CD4-positive, alpha-beta T cell treated with Interleukin-17A for 4 hours (primary cell): ENCODE results near the gene LRRC14B.

ENCODE experiments used
- DNase-seq: peaks from one replicate; pipeline ENCODE4 v3.0.0-alpha.2; 2020; ENCODE audit warnings: mixed read lengths

LRRC14B gene

DNA sequence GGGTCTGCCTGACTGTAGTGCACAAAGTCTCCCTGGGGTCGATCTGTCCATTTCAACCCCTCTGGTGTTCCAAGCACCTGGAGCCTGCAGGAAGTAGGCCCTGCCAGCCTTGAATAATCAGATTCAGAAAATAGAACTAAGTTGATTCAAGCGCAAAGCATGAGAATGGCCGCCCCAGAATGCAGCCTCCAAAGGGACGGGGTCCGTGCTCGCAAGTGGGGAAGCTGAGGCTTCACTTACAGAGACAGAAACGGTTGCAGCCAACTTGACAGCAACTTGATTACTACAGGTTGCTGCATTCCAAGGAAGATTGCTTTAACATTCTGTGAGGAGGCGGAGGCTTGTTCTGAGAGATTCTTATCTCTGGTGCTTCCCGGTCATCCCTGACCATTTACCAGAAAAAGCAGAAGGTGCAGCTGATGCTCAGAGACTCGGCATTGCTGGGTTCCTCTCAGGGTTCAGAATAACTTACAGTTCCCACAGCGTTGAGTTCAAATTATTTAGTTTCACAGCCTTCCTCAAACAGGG, 14.9 kb upstream of the LRRC14B start:
- no peak for DNase-seq

- no peak for DNase-seq
Measured at GRCh38 chr5:178110-178509, 13.2 kb upstream of the LRRC14B start.

- no peak for DNase-seq
Measured at GRCh38 chr5:179401-179800, 11.9 kb upstream of the LRRC14B start.

DNA sequence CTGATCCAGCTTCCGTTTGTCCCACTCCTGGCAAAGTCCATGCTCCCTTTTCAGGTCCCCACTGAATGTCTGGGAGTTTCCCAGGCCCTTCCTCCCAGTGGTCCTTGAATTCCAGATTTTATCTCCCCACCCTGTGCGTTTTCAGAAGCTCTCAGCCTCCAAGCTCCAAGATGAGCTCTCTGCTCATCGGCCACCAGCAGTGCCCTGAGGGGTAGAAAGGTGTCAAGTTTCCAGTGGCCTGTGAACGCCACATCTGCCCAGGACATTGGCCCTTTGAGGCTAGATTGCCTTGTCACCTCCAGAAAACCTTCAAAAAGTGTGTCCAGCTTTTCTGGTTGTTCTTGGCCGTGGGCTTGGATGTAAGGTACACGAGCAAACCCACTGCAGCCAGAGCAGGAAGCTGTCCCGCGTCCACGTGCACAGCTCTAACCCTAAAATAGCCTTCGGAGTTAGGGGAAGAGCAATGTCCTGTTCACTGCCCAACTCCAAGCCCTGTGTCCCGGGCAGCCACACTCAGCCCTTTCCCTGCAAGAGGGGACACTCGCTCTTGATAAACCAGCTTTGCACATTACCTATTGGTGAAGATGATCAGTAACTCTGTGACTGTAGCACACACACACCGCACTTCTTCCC, 10.9 kb upstream of the LRRC14B start:
- no peak for DNase-seq

- DNase-seq, result no peak
Measured at GRCh38 chr5:181160-181559, 10.1 kb upstream of the LRRC14B start.

DNA sequence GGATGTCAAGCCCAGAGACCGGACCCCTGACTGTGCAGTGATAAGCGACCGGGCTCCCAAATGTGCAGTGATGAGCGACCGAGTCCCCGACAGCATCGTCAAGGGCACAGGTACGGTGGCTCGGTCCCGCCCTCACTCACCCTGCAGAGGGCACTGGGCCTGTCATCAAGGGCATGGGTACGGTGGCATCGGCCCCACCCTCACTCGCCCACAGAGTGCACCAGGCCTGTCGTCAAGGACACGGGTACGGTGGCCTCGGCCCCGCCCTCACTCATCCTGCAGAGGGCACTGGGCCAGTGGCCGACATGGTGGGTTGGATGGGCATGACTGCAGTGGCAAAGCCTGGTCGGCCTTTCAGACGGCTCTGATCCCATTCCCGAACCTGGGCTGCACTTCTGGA, 9.7 kb upstream of the LRRC14B start:
- DNase-seq, result no peak

GRCh38 chr5:182126-182525, 9.2 kb upstream of the LRRC14B start:
- DNase-seq, result no peak

DNA sequence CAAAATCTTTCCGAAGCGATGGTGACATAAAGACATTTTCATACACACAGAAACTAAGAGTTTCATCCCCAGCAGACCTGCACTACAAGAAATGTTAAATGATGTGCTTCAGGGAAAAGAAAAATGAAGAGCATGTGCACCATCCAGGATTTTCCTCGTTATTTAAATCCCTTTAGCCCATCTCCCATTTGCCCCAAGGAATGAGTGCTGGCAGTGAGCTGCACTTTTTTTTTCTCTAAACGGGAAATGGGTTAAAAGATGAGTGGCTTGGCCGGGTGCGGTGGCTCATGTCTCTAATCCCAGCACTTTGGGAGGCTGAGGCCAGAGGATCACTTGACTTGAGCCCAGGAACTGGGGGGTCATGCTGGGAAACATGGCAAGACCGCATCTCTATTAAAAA, 6.8 kb upstream of the LRRC14B start:
- DNase-seq, result no peak

DNA sequence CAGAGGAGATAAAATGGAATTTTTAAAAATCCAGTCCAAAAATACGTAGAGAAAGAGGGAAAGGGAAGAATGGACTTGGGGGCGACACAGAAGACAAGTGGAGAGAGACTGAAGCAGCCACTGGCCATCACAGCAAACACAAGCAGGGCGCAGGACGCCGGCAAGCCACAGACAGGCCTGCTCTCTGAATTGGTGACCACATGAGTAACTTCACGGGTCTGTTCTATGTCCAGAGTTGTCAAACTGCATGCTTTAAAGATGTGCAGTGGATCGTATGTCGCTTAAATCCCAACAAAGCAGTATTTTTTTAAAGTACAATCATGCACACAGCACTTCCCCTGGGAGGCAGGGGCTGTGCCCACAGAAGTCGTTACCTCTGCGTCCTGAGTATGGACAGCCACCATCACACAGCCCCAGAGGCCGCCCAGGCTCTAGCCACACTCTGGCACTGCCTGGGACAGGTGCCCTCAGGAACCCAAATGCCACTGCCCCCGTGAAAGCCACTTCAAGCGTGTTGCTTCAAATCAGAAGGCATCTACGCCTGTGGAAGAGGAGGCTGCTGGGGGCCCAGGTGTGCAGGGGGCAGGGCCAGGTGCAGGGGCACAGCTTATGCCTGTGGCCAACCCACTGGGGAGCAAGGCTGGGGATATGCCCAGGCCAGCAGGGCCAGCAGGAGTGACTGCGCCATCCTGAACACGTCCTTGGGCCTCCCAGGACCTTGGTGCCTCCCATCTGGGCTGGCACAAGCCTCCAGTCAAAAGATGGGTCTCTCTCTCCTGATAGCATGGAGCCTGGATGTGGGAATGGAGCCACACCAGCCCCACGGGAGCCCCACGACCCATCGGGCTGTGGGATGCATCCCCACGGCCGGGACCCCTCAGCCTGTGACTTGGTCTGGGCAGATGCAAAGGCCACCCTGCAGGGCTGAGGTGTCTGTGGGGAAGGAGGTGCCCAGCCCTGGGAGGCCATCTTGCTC, 5.9 kb upstream of the LRRC14B start:
- no peak for DNase-seq

DNA sequence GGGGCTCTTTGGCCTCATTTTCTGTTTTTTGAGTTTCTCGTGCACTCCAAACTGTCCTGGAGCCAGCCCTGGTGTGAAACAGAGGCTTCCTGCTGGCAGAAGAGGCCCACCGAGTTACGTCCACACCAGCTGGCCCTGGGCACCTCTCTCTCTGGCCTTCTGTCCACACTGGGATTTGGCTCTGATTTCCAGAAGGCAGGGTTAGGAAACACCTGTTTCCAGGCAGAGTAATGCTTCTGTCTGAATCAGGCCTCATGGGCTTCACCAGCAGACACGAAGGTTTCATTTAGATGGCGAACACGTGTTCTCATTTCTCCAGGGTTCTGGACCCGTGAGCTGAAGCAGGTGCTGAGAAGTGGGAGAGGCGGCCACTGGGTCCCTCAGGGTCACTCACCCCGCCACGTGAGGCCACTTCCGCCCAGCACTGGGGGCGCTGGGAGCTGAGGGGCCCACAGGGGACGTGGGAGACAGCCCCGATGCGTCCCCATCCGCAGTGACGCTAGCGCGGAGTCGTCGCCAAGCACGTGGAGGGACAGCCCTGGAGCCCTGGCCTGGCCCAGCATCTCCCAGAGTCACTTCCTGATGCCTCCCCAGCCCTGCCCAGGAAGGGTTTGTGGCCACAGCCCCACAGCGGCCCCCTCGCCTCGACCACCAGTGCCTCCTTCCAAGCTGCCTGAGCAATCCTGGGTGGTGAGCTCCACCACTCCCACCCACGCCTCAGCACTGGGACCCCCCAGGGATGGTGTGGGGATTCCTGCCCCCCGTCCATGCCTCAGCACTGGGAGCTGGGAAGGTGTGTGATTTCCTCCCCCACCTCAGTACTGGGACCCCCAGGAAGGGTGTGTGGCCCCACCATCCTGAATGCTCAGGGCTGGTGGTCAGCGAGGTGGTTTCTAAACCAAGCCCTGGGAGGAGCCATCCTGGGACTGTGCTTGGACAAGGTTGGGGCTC, 4.9 kb upstream of the LRRC14B start:
- no peak for DNase-seq

DNA sequence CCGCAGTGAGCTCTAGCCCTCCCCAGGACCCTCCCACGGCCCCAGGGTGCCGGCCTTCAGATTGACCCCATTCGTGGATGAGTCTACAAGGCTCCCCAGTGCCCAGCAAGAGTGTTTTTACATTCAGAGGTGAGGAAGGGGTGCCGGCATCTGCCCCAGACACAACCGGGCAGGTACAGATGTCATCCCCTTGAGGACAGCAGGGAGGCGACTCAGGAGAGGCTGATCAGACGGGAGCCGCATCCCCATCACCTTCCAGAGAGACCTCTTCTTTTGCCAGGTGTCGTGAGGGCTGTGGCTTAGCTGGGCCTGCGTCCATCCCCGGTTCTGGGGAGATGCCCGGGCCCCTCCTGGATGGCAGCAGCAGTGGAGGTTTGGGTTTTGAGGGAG, 4.3 kb upstream of the LRRC14B start:
- DNase-seq, result no peak

DNA sequence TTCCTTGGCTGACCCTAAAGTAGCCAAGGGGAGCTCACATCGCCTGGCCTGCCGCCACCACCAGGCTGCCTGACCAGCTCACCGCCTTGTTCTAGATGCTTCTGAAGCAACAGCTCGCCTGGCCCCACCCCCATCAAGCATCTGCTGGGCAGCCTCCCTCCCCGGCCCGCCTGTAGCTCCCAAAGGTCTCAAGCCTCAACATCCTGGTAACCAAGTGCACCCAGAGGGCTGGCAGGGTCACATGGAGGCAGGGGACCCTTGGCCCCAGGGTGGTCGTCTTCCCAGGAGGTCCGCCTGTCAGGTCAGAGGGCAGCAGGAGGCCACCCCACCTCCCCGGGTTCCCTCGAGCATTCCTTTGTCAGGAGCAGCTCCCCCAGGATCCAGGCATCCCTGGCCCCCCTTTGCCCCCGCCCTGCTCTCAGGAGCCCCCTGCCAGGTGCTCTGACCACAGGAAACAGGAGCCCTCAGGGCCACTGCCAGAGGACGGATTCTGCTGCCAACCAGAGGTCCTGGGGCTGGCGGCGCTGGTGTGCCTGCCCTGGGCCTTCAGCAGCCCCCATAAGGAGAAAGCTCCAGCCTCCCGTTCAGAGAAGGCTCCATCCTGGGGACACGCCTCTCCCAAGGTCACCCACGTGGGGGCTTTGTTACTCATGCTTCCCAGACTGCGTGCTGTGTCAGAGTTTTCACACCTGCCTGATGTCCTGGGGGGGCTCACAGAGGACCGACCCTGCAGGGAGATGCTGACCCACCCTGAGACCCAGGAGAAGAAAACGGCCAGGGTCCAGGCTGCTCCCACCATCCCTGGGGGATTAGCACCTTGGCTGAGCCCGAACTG, 3.5 kb upstream of the LRRC14B start:
- DNase-seq, result no peak

DNA sequence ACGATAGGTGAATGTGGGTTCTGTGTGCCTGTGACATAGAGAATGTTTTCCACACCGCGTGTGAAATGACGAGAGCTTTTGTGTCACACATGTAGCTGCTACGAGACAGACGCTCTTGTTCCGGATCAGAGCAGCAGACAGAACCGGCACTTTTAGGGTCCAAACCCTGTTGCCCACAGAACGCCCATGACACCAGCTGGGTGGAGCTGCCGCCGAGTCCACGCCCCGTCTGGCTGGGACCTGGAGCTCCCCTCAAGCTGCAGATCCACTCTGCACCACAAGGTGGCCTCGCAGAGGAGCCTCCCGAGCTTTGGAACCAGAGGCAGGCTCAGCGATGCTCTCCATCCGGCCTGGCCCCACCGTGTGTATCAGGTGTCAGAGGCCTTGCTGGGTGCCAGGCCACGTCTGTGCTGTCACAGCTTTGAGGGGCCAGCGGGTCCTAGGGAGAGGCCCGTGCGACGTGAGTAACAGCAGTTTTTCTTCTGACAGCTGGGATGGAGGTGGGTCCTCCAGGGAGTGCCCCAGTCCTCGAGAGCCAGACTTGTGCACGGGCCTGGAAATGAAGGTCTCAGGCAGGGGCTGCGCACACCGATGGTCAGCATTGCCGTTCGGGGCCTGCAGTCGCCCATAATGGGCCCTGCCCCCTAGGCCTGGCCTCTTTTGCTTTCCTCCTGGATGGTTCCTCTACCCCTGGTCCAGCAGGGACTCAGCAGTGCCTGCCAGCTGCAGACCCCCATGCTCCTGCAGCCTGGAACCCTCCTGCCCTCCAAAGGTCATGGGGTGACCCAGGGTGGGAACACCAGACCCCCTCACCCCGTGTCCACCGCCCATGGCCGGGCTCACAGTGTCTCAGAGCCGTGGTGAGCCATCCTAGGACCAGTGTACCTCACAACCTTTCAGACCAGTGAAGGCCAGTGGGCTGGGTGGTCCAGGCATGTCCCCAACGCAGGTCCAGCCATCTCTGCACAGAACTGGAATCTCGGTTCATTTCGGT, 2.5 kb upstream of the LRRC14B start:
- DNase-seq, result peak; percentile 89

DNA sequence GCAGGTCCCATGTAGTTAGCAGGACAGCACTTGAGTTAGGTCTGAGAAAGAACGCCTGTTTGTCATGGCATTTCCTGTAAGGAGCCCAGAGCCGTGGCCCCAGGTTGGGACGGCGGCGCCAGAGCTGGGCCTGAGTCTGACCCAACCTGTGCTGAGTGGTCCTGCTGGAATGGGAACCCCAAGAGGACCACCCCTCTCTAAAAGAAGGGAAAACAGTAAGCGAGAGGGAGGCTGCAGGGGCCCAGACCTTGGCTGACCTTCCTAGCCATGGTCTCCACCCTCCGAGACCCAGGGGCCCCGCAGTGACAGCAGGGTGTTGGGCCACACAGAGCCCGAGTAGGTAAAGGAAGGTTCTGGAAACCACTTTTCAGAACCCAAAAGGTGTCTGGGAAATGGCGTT, 1.8 kb upstream of the LRRC14B start:
- no peak for DNase-seq

DNA sequence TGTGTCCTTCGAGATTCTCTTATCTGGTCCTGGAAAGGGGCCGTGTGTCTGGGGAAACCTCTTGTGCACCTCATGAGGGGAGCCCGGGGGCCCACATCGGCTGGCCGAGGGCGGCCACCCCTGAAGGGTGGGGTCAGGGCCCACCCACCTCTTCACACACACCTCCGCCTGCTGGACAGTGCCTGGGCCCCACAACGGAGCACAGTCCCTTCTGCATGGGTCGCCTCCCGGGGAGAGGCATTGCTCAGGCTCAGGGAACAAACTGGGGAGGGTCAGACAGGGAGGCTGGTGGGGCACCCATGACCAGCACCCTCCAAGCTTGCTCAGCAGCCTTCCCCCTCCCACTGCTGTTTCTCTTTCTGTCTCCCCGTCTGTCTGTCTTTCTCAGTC, 1.3 kb upstream of the LRRC14B start:
- DNase-seq, result no peak

- no peak for DNase-seq
Measured at GRCh38 chr5:190366-191035, 794 bp upstream of the LRRC14B start.

DNA sequence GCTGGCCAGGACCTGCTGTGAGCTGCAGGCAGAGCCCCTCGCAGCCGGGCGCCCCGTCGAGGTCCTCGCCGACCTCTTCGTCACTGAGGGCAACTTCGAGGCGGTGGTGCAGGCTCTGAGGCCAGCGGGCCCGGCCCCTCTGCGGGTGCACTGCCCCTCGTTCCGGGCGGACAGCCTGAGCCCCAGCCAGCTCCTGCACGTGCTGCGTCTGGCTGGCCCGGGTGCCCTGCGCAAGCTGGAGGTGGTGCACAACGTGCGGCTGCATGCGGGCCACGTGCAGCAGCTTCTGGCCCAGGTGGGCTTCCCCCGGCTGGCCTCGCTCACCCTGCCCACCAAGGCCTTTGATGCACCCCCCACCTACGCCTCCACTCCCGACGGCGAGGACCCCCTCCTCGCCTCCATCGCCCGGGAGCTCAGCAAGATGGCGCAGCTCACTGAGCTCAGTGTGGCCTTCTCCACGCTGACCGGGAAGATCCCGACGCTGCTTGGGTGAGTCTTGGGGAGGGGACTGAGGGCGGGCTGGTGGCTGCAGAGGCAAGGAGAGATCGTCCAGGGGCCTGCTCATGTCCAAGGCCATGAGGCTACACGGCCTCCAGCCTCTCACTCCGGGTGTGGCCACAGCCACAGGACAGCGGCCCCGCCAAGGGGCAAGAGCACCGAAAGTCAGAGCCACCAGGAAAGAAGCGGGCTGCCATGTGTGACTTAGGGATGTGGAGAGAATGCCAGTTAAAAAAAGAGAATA, 825 bp downstream of the LRRC14B start:
- no peak for DNase-seq

GRCh38 chr5:192691-192969, 1.3 kb downstream of the LRRC14B start:
- no peak for DNase-seq

- no peak for DNase-seq
Measured at GRCh38 chr5:192970-193831, 1.9 kb downstream of the LRRC14B start.
